H4 (cell line): Measurements from ENCODE around the gene HTD2. TPM values are rescaled to one million over a fixed set of nuclear protein-coding genes. Genes with fewer than 3 reads are reported as not detected.
"Not testable (repeated sequence)": the region's sequence is repeated elsewhere in the genome, so short reads cannot be mapped to it uniquely, and the experiment has no call there.

Experiments used
- DNase-seq: peaks from one replicate; pipeline ENCODE4 v3.0.0-alpha.2; 2015; ENCODE audit warnings: low spot score
- total RNA-seq: library from RNA; depleted of rRNA; stranded (reverse); fragments of >200 nt; shearing (Covaris generic); gene quantifications from 2 replicates; pipeline ENCODE4 v1.2.3, GENCODE V29; 2014

Gene HTD2
- total RNA-seq, 1 experiment from 2014 or later = 7.1 TPM

DNA sequence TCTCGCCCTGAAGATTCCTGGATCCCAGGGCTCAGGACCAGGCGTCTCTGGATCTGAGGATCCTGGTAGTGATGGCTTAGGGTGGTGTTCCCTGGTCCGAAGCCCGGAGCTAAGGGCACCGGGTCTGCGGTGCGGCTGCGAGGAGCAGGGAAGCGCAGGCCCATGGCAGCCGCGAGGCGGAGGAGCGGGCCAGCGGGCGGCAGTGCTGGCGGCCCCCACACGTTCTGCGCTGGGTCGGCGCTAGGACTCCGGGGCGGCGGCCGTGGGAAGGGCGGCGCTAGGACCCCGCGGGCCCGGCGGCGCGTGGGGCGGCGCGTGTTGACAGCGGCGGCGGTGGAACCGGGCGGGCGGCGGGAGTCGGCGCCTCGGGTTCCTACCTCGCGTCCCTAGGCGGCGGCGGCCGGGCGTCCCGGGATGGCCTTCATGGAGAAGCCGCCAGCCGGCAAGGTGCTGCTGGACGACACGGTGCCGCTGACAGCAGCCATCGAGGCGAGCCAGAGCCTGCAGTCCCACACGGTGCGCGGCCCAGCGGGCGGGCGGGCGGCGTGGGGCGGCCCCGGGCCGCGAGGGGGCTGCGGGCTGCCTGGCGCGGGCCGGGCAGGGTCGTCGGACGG is 26.4 kb downstream of the HTD2 start, which contains the start of gene PXK:
PXK (plus strand) TSS at position 318 of the 614 bp plus-strand sequence; CDS start at position 415, 97 bp downstream.
- DNase-seq = peak; percentile 28

DNA sequence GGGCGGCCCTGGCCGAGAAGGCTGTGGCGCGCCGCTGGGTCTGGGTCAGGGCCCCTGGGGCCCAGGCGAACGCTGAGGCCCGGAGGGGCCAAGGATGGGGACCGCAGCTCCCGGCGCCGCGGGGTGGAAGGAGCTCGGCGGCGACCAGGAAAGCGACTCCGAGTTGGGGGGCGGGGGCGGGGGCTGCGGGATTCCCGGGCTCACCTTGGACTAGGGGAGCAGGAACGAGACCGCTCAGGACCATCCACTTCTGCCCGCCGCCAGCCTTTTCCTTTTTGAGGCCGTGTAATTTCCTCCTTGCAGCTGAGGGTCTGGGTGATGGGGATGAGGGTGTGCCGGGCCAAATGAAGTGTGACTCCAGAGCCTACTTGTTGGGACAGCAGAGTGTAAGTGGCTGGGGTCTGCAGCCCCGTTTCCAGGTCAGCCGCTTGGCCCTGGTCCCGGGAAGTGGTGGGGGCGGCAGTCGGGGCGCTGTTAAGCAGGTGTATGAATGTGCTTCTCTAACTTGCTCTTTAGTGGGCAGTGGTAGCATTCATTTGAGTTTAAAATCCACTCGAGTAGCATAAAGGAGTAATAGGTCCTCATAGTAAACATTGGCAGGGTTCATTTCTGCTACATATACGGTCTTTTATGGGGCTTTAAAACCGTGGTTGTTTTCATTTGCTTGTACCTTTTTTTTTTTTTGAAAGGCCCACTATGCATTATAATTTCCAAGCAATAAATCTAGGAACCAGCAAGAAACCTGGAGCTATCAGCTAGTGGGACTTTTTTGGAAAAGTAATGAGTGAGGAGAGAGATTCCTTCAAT is 27.1 kb downstream of the HTD2 start:
- peak; percentile 18 for DNase-seq

GRCh38 chr3:58334013-58334321 is 27.6 kb downstream of the HTD2 start:
- DNase-seq = no peak

DNA sequence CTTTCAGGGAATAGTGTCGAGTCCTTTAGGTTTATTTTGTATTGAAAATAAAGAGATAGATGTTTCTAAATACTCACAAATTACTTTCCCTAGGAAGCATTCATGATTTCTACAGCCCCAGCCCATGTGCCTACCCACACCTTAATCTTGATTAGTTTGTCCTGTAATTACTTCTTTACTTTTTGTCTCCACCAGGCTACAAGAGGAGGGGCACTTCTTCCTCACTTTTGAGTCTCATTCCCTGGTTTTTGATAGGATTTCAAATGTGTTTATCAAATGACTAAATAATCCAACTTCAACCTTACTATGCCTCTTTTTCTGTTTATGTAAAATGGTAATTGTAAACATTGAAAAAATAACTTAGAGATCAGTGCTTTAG is 28.2 kb downstream of the HTD2 start:
- no peak for DNase-seq

DNA sequence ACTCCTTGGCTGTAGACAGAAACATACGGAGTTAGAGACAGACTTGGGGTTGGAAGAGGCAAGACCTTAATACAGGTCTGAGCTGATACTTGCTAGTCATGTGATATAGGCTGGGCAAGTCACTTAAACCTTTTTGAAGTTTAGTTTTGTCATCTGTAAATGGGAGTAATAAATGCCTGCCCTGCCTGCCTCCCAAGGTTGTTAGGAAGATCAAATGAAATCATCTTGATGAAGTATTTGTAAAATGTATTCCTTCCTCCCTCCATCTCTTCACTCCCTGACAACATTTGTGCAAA is 29.3 kb downstream of the HTD2 start:
- DNase-seq = no peak

DNA sequence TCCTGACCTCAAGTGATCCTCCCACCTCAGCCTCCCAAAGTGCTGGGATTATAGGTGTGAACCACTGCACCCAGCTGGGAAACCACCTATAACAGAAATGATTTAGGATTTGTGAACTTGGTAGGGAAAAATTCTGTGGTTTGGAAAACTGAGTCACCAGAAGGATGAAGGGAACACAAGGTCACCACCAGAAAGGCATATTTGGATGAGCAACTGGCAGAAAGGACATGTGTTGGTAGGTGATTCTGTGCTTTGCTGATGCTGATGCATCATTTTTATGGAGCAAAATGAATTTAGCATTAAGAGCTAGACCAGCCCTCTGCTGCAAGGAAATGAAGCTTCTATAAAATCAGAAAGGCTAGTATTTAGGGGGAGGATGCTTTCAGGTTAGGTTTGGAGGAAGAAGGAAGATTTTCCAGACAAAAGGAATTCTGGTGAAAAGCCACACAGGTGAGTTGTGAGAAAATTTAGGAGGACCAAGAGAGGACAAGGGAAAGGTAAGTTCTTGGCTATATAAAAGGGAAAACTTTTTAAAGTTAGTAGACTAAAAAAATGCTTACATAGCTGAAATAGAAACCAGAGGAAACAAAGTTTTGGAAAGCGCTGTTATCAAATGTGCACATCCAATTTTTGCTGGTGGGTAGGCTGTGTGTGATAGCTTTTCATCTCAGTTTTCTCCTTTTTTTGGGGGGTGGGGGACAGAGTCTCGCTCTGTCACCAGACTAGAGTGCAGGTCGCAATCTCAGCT is 30.0 kb downstream of the HTD2 start:
- DNase-seq = no peak

- no peak for DNase-seq
Observed at GRCh38 chr3:58337190-58337589, 30.9 kb downstream of the HTD2 start.

GRCh38 chr3:58339146-58339545 is 32.8 kb downstream of the HTD2 start:
- DNase-seq = not testable (repeated sequence)

GRCh38 chr3:58340594-58341244 is 34.4 kb downstream of the HTD2 start:
- no peak for DNase-seq

DNA sequence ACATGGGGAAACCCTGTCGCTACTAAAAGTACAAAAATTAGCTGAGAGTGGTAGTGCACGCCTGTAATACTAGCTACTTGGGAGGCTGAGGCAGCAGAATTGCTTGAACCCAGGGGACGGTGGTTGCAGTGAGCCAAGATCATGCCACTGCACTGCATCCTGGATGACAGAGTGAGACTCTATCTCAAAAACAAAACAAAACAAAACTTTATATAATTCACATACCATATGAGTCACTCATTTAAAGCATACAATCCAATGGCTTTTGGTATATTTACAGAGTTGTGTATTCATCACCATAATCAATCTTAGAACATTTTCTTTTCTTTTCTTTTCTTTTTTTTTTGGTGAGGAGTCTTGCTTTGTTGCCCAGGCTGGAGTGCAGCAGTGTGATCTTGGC is 35.1 kb downstream of the HTD2 start:
- no peak for DNase-seq

DNA sequence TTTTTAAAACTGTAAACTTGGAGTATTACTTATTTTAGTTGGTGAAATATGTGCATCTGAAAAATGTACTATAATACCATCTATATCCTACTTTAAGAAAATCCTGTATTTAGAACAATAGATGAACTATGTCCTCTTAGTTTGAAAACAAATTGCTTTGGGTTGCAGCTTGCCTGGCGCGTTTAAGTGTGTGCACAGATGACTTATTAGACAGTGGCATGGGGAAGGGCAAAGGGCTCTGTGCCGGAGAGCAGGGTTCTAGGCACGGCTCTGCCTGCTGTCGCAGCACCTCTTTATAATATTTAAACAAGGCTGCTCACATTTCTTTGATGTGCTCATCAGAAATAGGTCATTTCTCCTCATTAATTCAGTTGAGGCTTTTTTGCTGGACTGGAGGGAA is 36.4 kb downstream of the HTD2 start:
- no peak for DNase-seq

DNA sequence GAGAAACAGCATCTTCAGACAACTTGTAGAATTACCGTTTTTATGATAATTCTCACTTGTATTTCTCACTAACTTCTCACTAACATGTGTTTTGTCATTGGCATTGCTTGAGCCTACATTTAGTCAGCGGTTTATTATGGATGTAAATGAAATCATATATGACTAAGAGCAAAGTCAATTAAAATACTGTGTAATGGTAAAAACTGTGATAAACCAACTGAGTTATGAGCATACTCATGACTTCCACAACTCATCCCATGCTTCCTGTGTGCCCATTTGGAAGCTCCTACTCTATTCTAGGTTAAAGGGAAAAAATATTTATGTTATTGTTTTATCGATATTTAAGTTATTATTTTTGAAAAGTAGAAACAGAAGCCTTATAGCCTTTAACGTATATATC is 39.1 kb downstream of the HTD2 start:
- DNase-seq = no peak

DNA sequence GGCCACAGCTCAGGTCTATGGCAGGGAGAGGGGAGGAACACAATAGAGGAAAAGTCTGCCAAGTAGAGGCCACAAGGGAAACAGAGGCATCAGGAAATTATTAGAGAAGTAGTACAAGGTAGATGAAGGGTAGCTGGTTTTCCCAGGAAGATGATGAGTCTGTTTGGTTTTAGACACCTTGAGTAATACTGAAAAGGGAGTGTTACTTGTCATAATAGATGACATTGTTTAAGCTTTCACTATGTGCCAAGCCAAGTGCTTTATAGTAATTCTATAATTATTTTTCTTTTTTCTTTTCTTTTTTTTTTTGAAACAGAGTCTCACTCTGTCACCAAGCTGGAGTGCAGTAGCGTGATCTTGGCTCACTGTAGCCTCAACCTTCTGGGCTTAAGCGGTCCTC is 40.0 kb downstream of the HTD2 start:
- DNase-seq = no peak

GRCh38 chr3:58347984-58348383 is 41.7 kb downstream of the HTD2 start:
- no peak for DNase-seq

DNA sequence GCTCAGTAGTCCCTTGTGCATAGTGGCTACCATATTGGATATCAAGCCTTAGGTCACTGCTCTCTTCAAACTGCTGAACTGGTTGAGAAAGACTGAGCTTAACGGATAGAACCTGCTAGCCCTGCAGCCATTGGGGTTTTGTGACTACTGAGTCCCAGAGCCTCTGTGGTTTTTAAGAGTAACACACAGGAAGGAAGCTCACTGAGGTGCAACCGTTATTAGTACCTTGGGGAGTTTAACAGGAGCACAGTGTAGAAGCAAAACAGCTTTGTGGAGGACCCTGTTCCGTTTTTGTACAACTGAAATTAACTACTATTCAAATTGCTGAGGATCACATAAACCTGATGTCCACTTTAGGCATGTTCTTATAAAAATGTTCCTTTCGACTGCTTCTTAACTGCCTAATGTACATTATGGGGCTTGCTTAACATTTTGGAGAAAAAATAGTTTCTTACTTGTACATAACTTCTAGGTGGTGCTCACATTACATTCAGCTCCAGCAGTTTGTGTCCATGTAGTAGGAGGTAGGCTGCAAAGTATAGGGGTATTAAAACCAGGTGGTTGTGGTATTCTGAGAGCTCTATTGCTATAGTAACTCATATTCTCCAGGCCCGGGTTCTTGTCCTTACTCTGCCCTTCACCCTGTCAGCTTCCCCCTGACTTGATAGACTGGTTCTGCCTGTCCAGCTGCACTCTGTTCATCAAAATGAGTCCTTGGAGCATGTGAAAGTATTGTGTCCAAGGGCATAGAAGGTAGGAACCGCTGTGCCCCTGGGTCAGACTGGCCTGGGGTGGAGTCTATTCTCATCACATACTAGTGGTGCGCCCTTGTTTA is 43.7 kb downstream of the HTD2 start:
- DNase-seq = no peak

- peak; percentile 61 for DNase-seq
Observed at GRCh38 chr3:58350627-58351013, 44.3 kb downstream of the HTD2 start.

GRCh38 chr3:58351920-58352319 is 45.6 kb downstream of the HTD2 start:
- no peak for DNase-seq

- DNase-seq = no peak
Observed at GRCh38 chr3:58352626-58353025, 46.3 kb downstream of the HTD2 start.

DNA sequence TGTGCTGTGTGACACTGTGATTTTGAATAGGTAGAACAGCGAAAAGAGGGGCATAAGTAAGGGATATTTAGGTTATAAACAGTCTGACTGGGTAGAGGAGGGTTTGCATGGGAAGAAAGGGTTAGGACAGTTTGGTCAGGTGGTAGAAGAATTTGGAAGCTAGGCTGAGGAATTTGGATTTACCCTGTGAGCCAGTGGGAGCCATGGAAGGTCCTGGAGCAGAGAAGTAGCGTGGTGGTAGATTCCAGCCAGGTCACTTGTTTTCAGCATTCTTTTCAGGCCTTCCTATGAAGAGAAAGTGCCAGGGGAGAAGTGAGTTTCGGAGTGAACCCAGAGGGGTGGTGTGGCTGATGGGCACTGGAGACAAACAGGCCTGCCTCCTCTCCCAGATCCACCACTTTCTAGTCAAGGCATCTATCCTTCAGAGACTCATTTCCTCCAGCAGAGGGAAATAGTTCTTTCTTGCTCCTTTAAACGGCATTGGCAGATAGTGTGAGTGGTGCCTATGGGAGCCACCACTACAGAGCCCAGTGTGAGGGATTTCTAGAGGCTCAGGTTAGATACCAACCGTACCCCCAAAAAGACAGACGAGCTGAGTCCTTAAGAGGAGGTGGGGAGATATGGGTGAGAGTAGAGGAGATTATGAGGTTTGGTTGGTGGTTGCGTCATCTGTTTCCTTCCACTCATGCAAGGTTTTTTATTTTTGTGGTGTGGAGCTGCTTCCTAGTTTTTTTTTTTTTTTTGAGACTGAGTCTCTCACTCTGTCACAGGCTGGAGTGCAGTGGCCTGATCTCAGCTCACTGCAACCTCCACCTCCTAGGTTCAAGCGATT is 47.6 kb downstream of the HTD2 start:
- no peak for DNase-seq

GRCh38 chr3:58355179-58355578 is 48.9 kb downstream of the HTD2 start:
- no peak for DNase-seq

DNA sequence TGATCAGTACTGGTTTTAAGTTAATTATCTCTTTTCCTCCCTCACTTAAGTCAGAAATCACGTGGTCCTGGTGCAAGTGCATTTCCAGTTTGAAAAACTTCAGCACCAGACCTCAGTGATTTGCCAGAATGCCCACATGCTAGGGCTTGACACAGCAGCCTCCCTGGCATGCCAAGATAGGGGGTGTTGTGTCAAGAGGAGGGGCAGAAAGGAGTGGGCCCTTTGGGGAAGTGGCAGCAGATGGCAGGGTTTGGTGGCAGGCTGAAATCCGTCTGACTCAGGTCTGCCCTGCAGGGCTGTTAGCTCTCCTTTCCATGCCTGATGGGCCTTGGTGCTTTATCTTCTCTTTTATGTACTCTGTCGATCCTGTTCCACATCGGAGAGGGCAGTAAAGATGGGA is 49.7 kb downstream of the HTD2 start:
- DNase-seq = no peak
